Measurements from ENCODE around the gene ECEL1. TPM values are rescaled to one million over a fixed set of nuclear protein-coding genes. Genes with fewer than 3 reads are reported as not detected.

The ECEL1 gene
- total and polyA plus RNA-seq, 2 experiments from 2014 or later: 6.7 to 17.5 TPM

DNA sequence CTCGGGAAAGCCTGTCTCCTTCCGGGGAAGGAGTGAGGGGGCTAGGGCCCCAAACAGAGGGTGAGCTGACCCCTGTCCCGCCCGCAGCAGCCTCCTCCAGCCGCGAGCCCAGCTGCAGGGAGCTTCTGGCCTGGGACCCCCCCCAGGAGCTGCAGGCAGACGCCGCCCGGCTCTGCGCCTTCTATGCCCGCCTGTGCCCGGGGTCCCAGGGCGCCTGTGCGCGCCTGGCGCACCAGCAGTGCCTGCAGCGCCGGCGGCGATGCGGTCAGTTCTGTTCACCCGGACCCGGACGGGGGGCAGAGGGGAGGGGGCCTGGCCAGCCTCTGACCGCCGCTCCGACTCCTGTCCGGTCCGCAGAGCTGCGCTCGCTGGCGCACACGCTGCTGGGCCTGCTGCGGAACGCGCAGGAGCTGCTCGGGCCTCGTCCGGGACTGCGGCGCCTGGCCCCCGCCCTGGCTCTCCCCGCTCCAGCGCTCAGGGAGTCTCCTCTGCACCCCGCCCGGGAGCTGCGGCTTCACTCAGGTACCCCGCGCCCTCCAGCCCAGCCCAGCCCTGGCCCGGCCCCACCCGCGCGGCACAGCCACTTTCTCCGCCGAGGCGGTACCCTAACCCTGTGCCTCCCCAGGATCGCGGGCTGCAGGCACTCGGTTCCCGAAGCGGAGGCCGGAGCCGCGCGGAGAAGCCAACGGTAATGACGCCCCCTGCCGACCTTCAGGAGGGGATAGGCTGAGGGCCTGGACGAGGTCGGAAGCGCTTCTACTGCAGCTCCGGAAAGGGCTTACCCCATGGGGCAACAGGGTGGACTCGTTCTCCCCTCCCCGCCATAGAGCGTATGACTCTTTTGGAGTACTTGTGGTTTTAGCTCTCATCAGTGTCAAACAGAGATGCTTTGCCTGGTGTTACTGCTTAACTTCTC, 36.3 kb upstream of the ECEL1 start:
- peak overlapping the region; percentile 68 for H3K4me3 ChIP-seq
- TF ChIP-seq ETS1 (IDR thresholded peaks at IDR 0.05) (no peak; the same call in 1 of the 2 replicates), JUNB (IDR thresholded peaks at IDR 0.05; ENCODE audit: unreplicated experiment) (no peak), POLR2AphosphoS5 (IDR thresholded peaks at IDR 0.05; ENCODE audit: low read depth) (no peak), ZNF114 (CRISPR knock-in tag; IDR thresholded peaks at IDR 0.05) (no peak), NANOG (IDR thresholded peaks at IDR 0.05; ENCODE audit: borderline replicate concordance) (no peak), EZH2 (IDR thresholded peaks at IDR 0.05; ENCODE audit: low read depth, unreplicated experiment) (peak; percentile 40), REST (IDR thresholded peaks at IDR 0.05; ENCODE audit: unreplicated experiment) (no peak), EZH2phosphoT487 (IDR thresholded peaks at IDR 0.05; ENCODE audit: unreplicated experiment) (no peak), CREB1 (CRISPR knock-in tag; IDR thresholded peaks at IDR 0.05; ENCODE audit: low read depth) (no peak)
- TF ChIP-seq, protein P1, sequence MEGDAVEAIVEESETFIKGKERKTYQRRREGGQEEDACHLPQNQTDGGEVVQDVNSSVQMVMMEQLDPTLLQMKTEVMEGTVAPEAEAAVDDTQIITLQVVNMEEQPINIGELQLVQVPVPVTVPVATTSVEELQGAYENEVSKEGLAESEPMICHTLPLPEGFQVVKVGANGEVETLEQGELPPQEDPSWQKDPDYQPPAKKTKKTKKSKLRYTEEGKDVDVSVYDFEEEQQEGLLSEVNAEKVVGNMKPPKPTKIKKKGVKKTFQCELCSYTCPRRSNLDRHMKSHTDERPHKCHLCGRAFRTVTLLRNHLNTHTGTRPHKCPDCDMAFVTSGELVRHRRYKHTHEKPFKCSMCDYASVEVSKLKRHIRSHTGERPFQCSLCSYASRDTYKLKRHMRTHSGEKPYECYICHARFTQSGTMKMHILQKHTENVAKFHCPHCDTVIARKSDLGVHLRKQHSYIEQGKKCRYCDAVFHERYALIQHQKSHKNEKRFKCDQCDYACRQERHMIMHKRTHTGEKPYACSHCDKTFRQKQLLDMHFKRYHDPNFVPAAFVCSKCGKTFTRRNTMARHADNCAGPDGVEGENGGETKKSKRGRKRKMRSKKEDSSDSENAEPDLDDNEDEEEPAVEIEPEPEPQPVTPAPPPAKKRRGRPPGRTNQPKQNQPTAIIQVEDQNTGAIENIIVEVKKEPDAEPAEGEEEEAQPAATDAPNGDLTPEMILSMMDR (conservative IDR thresholded peaks at IDR 0.05; ENCODE audit: low read depth in 2 of 2): peak; percentile 64 to 86
- Mint-ChIP-seq H3K4me3 (peak overlapping the region; percentile 59), H3K36me3 (ENCODE audit: low read depth) (no peaks in the 10 kb centered on the region; the same call in 2 of the 3 replicates), H3K27ac (no peak overlapping the region), H3K27me3 (ENCODE audit: insufficient read depth, low read depth, poor library complexity) (peaks cover 46% of the 10 kb centered on the region), H3K4me1 (peaks cover 14% of the 10 kb centered on the region), H3K9me3 (no peaks in the 10 kb centered on the region)
- DNase-seq (ENCODE audit: low spot score) (peak; percentile 95), ATAC-seq (peak; percentile 70)
- no peaks in the 10 kb centered on the region for H3K36me3 ChIP-seq (ENCODE audit: insufficient read depth)
- peak overlapping the region; percentile 83; the same call in 1 of the 2 replicates for H2AFZ ChIP-seq
- H4K20me1 ChIP-seq (replicated peaks; ENCODE audit: insufficient read depth): no peaks in the 10 kb centered on the region
- no peak overlapping the region for H3K27ac ChIP-seq (ENCODE audit: low read depth)
- no peaks in the 10 kb centered on the region for H3K9me2 ChIP-seq (ENCODE audit: insufficient read depth)
- no peaks in the 10 kb centered on the region for H3K79me2 ChIP-seq (replicated peaks; ENCODE audit: insufficient read depth)
- peak overlapping the region; percentile 86 for H3K4me2 ChIP-seq
- 0 out of 2 replicates have a peak, but pooled peaks cover 3% of the 10 kb centered on the region for H3F3A ChIP-seq (replicated peaks; ENCODE audit: low read depth)
- H3K27me3 ChIP-seq (ENCODE audit: insufficient read depth): peaks cover 44% of the 10 kb centered on the region
- H3K4me1 ChIP-seq (ENCODE audit: insufficient read depth): no peaks in the 10 kb centered on the region; the same call in 1 of the 2 replicates
